SIG-M5 (cell line): Measurements from ENCODE around the gene MBNL1.
A peak's percentile ranks its signal among the peaks of the same experiment; 100 is the strongest.
"Not testable (repeated sequence)": the region's sequence is repeated elsewhere in the genome, so short reads cannot be mapped to it uniquely, and the experiment has no call there.

ENCODE experiments used
- DNase-seq: peaks from one replicate; lab custom pipeline; 2025; lab: John Stamatoyannopoulos, UW

Gene MBNL1

DNA sequence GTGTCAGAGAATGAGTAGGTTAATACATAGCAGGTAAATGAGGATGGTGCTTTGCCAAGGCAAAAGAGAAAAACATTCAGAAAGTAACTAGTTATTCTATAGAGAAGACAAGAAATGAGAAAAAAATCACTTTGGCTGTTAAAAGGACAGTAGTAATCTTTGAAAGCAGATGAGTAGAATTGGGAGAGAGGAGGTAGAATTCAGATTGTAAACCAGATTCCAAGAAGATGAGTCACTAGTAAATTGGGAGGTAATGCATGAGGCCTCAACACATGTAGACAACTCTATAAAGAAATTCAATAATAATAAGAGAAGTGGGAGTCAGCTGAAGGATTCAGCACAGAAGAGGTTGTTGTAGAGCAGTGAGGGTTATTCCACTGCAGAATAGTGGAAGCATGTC lies 81.4 kb downstream of the MBNL1 start:
- no peak for DNase-seq

DNA sequence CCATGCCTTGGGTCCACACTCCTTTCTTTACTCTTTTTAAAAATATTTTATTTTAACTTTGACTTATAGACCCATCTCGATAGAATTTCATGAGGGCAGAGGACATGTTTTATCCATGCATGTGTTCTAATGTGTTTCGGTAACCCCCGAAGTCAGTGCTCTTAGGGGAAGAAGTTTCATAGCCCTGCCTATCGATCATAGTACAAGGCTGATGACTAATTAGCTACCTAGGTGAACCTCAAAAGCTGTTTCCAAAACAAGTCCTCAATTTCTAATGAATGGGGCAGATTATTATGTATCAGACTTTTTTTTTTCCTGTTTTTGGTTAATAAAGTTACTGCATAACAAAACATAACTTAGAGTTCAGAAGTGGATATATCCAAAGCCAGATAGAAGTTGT lies 82.0 kb downstream of the MBNL1 start:
- no peak for DNase-seq

DNA sequence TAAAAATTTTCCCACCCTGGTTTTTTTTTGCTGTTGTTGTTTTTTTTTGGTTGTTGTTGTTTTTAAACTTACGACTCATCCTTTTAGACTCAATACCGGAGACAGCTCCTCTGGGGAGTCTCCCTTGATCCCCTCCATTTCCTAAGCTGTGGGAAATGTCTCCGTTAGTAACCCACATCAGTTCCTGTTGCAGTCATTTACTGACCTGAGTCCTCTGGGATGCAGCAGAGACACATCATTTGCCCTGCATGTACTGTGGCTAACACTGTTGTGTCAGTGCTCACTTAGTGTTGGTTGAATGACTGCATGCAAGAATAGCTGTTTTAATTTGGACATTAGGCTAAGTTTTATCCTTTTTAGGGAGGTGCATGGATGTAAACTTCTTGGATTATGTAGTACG lies 83.8 kb downstream of the MBNL1 start:
- DNase-seq: no peak

DNA sequence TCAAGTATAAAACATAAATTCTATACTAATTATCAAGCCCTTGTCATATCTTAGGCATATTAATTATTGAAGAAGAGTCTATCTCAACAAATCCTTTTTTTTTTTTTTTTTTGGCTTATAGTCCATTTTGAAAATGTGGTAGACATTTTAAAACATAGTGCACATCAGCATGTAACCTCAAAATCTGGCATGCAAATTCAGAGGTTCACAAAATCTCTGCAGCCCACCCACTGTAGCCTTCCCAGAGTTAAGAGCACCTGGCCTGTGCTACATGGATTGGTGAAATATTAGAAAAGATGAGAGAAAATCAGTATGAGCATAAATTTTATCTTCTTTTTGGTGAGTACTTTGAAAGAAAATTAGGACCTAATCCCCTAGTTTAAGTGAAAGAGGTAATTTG lies 84.8 kb downstream of the MBNL1 start:
- DNase-seq: no peak

DNA sequence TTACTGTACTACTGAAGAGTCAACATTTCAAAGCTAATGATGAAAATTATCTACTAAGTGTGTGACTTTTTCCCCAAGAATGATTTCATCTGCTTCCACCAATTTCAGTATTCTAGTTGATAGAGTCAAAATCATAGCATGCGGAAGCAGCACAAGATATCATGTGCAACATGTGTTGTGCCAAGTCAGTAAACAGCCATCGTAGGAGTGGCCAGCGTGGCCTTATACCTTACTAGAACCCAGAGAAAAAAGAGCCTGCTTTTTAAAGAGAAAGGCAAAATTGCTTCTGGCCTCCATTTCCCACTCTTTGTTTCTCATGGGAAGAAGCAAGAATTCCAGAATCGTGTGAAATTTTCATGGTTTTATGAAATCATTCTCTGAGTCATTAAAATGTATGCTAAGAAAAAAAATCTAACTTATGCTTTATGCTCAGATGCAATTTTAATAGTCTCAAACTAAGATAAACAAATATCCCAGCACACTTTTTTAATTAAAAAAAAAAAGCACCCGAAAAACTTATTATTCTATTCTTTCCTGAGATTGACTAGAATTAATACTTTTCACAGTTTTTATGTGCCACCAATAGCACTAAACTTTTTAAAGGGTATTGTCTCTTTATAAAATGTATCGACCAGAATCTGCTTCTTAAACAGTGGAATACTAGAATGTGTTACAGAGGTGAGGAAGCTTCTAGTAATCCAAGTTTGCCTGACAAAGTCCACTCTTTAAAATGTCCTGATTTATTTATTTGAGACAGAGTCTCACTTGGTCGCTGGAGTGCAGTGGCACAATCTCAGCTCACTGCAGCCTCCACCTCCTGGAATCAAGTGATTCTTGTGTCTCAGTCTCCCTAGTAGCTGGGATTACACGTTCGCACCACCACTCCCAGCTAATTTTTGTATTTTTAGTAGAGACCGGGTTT lies 87.3 kb downstream of the MBNL1 start:
- DNase-seq: no peak

- DNase-seq: no peak
These were observed 88.1 kb downstream of the MBNL1 start for GRCh38 chr3:152356870-152357276.

GRCh38 chr3:152357587-152357986 lies 88.9 kb downstream of the MBNL1 start:
- no peak for DNase-seq

DNA sequence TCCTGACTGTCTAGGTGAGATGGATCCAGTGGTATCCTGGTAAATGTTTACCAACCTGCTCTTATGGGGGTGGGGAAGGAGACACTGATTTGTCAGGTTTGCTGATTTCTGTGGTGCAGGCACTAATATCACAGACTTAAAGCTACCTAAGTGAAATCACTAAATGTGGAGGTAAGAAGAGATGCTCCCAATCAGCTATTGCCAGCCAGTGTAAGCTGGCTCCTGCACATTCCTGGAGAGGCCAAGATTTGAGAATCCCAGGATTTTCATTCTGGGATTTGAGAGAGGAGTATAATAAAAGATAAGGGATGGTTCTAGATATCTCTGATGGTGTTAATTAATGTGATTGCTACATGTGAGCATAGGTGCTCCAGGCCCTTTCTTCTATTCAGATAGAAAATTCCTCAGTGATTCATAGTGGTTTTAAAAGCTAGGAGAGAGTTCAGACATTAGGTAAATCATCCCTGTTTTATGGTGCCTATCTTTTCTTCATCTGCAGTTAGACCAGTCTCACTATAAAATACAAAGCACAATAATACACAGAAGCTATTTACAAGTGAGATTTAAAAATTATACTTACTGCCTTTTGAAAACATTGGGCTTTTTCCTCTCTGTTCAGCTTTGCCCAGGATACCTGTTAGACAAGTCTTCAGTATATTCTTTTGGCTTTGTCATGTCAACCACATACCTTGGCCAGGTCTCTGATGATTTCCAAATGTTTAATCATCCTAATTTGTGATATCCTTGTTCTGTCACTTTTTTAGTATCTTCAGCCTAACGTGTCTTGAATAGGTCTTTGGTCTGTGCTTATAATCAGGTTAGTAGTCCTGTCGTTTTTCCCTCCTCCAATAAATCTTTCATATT lies 90.9 kb downstream of the MBNL1 start:
- DNase-seq: no peak

GRCh38 chr3:152360302-152360701 lies 91.6 kb downstream of the MBNL1 start:
- no peak for DNase-seq

GRCh38 chr3:152360966-152361365 lies 92.2 kb downstream of the MBNL1 start:
- no peak for DNase-seq

- DNase-seq: no peak
These were observed 93.4 kb downstream of the MBNL1 start for GRCh38 chr3:152362086-152362485.

DNA sequence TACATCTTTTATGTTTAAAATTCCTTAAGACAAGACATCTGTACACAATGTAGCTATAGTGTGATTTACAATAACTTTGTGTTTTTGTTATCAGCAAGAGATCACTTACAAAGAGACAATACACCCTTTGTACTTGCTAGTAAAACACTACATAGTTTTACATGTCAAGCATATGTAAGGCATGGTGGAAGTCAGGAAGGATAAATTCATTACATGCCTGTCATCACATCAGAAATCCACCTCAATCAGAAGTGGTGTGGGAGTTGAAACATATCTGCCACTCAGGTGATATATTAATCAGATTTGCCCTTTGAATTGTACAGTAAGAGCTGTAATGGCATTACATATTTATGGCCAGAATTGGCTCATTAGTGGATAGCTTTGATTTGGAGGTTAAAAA lies 95.5 kb downstream of the MBNL1 start:
- no peak for DNase-seq

- DNase-seq: no peak
These were observed 96.4 kb downstream of the MBNL1 start for GRCh38 chr3:152365126-152365525.

DNA sequence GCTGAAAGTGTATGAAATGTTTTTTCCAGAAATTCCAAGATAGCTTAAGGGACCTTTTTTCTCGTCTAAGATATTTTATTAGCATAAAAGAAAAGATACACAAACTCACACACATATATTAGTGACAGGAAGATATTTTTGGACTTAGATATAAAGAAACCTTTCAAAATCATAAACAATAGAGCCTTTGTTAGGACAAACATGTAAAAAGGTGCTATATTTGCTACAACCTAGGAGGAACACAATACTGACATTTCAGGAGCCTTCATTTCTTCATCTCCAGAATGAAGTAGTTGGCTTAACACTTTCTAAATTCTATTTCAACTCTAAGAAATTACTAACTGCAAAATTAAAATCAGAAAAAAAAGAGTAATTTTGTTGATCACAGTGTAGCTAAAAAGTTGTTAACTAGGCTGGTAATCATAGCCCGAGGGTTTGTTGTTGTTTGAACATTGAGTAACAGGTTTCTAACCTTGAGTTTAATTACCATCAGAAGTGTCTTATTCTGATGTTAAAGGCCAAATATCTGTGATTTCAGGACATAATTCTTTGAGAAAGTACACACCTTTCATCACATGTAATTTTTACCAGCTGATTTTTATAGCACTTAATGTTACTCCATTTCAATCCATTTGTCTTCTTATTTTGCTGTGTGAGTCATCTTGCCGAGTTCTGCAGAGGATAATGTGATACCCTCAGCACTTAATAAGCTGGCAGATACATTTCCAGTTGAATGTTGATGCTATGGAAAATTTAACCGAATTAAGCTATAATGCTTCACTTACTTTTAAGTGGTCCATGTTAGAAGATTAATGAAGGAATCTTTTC lies 97.3 kb downstream of the MBNL1 start:
- DNase-seq: no peak

DNA sequence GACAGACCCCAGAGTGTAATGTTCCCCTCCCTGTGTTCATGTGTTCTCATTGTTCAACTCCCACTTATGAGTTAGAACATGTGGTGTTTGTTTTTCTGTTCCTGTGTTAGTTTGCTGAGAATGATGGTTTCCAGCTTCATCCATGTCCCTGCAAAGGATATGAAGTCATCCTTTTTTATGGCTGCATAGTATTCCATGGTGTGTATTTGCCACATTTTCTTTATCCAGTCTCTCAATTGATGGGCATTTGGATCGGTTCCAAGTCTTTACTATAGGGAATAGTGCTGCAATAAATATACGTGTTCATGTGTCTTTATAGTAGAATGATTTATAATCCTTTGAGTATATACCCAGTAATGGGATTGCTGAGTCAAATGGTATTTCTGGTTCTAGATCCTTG lies 98.5 kb downstream of the MBNL1 start:
- not testable (repeated sequence) for DNase-seq

DNA sequence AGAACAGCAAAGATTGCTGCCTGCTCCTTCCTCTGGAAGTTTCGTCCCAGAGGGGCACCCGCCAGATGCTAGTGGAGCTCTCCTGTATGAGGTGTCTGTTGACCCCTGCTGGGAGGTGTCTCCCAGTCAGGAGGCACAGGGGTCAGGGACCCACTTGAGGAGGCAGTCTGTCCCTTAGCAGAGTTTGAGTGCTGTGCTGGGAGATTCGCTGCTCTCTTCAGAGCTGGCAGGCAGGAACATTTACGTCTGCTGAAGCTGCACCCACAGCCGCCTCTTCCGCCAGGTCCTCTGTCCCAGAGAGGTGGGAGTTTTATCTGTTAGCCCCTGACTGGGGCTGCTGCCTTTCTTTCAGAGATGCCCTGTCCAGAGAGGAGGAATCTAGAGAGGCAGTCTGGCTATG lies 103.9 kb downstream of the MBNL1 start:
- not testable (repeated sequence) for DNase-seq

GRCh38 chr3:152373379-152373778 lies 104.7 kb downstream of the MBNL1 start:
- no peak for DNase-seq

DNA sequence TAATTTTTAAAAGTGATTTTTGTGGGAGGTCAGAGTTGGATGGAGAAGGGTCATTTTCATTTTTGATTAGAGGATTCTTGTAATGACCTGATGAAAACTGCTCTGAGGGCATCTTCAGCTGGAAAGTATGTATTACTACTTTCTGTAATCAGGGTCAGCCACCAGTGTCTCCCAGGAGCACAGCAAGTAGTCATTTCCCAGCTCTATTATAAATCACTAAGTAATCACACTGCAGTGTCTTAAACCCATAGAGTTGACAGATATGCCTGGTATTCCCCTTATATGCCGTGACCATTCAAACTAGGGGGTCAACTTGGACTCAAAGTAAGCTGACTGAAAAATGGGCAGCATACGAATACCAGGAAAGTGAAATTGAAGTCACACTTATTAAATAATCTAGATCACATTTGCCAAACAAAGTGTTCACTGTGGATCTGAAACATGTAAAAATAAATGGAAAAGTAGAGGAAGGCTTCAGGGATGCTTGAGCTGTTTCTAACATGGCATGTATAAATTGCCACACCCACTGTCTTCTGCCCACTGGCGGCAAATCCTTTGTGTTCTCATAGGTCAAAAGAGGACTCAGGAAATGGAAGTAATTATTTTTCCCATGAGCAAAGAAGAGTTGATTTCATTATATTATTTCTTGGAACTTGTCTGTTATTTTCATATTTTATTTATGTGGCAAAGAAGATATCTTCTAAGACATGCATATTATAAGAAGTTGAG lies 105.7 kb downstream of the MBNL1 start:
- no peak for DNase-seq

DNA sequence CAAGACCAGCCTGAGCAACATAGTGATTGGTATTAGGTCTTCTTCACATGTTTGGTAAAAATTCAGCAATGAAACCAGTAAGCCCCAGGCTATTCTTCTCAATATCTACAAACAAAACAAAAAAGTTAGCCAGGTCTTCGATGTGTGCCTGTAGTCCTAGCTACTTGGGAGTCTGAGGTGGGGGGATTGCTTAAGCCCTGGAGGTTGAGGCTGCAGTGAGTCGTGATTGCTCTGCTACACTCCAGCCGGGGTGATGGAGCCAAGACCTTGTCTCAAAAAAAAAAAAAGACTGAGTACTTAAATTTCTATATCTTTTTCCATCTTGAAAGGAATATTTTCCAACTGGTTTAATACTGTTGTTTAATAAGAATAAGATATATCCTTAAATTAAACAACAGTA lies 106.8 kb downstream of the MBNL1 start:
- DNase-seq: no peak

DNA sequence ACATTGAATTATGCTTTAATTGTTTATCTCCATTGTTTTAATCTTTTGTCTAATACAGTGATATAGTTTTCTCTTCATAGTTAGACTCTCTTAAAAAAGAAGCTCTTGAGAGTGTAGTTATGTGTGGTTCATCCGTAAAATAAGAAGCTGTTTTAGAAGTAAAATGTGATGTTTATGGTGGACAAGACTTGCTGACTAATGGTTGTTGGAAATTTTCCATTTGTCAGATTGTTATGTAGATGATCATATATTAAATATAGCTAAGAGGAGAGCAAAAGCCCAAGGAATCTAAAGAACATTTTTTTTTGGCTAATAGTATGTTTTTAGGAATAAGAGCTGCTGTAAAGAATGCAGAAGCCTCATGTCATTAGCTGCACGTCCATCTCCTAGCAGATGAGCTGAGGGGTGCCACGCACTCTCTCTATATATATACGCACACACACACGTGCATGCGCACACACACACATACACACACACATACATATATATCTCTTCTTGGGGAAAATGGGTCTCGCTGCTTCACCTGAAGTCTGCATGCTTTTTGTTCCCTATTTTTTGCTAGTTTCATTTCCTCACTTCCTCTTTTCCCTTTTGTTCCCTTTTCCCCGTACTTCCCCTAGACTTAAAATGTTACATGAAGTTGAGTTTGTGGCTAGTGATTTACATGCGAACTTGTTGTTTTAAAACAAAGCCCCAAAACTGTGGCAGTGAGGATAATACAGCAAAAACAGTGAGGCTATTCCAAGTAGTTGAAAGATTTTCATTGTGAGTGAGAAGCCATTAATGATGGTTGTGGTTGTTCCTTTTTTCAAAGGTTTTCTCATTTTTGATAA lies 107.8 kb downstream of the MBNL1 start:
- peak; percentile 93 for DNase-seq

- DNase-seq: no peak
These were observed 108.4 kb downstream of the MBNL1 start for GRCh38 chr3:152377184-152377570.
